SHP77 (cell line): ENCODE results near the gene ZMAT3.

Experiments
- DNase-seq, 2 experiments: peaks; one replicate each; lab custom pipeline; 2025; lab: John Stamatoyannopoulos, UW

ZMAT3 gene

GRCh38 chr3:179021119-179021903 lies 50.3 kb downstream of the ZMAT3 start:
- no peak for DNase-seq

DNA sequence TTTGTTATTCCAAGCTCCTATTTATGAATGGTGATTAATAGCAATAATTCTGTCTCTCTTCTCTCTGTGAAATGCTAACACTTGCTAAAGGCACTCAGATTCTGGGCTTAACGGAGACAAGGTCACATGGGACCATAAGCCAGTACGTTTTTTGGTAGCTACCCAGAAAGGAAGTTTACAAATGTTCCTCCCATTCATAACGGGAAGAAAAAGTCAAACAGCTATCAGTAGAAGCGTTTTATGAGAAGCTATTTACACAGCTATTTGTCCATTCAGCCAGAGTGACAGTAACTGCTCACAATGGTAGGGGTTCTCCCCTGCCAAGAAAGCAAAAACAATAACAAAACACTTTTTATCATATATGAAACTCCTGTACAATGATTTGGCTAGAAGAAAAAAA lies 51.5 kb downstream of the ZMAT3 start:
- DNase-seq = no peak

DNA sequence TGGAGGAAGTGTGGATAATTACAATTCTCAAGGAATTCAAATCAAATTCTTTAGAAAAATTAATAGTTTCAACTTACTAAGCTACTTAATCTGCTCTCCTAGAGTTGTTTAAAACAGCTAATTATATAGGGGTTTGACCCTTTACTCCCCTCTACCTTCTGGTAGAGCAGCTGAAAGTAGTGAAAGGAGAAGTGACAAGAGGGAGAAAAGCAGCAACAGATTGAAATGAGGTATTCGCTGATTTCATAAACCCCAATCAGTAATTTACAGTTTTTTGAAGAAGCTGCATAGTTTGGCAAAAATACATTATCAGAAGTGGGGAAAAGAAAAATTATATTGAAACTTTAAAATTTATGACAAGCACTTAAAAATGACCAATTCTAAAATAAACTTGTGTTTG lies 52.8 kb downstream of the ZMAT3 start:
- DNase-seq = no peak

GRCh38 chr3:179016979-179017670 lies 54.5 kb downstream of the ZMAT3 start:
- no peak for DNase-seq

DNA sequence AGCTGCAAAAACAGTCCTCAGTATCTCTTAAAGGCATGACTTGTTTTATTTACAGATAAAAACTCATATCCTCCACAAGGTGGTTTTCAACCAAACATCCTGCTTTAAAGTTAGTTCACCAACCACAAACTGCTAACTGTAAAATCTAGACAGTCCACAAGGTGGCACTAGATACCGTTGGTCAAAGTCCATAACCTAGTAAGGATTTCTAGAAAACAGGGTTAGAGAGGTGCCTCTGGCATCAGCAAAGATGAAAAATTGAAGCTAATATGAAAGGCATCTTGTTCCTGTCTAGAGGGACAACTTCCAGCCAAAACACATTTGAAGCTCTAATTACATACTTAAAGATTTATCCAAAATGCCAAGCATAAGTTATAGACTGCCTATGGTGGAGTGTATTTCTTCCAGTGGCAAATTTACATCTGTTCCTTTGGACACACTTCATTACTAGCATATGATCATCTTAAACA lies 56.0 kb downstream of the ZMAT3 start:
- DNase-seq = peak; percentile 49 to 66

DNA sequence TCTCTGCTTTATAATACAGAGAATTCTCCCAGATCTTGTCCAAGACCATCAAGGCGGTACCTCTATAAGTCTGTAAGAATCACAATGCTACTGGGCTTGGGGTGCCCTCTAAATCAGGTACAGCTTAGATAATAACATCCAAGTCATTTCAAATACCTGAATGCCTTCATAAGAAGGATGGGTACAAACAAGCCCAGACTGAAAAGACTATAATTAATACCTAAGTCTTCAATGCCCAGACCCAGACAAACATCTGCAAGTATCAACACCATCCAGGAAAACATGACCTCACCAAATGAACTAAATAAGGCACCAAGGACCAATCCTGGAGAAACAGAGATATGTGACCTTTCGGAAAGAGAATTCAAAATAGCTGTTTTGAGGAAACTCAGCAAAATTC lies 65.9 kb downstream of the ZMAT3 start:
- DNase-seq = no peak

DNA sequence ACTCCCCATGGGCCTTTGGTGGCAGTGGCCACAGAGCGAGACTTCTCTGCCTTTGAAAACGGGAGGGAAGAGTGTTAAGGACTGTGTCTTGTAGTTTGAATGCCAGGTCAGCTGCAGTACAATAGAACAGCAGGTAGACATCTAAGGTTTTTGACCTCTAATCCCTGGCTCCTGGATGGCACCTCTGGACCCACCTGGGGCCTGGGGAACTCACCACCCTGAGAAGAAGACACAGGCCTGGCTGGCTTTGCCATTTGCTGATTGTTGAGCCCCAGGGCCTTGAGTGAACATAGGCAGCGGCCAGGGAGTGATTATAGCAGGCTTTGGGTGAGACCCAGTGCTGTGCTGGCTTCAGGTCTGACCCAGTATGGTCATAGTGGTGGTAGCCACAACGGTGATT lies 66.4 kb downstream of the ZMAT3 start:
- DNase-seq = no peak

GRCh38 chr3:179000659-179001058 lies 71.0 kb downstream of the ZMAT3 start:
- no peak for DNase-seq

- DNase-seq = no peak
These were observed 71.5 kb downstream of the ZMAT3 start for GRCh38 chr3:179000144-179000543.

DNA sequence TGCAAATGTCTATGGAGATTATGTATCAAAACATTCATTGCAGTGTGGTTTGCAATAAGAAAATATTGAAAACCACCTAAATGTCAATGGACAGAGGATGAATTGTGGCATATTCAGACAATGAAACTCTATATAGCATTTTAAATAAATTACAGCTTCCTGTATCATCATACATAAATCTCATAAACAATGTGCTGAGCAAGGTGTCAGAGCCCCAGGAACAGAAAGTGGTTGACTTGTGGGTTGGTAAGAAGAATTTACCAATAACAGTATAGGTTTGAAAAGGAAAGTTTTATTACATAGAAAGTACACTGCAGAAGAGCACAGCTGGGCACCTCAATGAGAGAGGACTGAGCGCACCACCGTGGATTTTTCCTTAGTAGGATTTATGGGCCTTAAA lies 75.2 kb downstream of the ZMAT3 start:
- no peak for DNase-seq

DNA sequence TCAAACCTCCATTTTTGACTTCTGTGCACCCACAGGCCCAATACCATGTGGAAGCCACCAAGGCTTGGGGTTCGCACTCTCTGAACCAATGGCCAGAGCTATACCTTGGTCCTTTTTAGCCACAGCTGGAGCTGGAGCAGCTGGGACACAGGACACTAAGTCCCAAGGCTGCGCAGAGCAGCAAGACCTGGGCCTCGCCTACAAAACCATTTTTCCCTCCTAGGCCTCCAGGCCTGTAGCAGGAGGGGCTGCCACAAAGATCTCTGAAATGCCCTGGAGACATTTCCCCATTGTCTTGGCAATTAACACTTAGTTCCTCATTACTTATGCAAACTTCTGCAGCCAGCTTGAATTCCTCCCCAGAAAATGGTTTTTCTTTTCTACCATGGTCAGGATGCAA lies 81.3 kb downstream of the ZMAT3 start:
- no peak for DNase-seq

DNA sequence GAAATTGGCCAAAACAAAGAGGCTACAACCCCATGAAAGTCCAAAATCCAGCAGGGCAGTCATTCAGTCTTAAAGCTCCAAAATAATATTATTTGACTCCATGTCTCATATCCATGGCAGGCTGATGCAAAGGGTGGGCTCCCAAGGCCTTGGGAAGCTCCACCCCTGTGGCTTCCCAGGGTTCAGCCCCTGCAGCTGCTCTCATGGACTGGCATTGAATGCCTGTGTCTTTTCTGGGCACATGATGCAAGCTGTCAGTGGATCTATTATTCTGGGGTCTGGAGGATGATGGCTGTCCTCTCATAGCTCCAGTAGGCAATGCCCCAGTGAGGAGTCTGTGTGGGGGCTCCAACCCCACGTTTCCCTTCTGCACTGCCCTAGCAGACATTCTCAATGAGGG lies 81.8 kb downstream of the ZMAT3 start:
- no peak for DNase-seq

GRCh38 chr3:178987745-178988144 lies 83.9 kb downstream of the ZMAT3 start:
- DNase-seq = no peak

- DNase-seq = no peak
These were observed 85.2 kb downstream of the ZMAT3 start for GRCh38 chr3:178986456-178986855.

- DNase-seq = no peak
These were observed 89.5 kb downstream of the ZMAT3 start for GRCh38 chr3:178982137-178982536.

DNA sequence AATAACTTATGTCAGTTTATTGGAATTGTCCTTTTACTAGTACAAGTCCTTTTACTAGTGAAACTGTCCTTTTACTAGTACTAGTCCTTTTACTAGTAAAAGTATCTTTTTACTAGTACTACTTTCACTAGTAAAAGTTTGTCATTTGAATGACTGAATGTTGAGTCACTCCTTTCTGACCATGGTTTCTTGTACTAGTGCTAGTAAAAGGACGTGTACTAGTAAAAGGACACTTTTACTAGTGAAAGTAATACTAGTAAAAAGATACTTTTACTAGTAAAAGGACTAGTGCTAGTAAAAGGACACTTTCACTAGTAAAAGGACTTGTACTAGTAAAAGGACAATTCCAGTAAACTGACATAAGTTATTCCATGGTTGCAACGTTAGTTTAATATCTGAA lies 96.3 kb downstream of the ZMAT3 start:
- DNase-seq = no peak

DNA sequence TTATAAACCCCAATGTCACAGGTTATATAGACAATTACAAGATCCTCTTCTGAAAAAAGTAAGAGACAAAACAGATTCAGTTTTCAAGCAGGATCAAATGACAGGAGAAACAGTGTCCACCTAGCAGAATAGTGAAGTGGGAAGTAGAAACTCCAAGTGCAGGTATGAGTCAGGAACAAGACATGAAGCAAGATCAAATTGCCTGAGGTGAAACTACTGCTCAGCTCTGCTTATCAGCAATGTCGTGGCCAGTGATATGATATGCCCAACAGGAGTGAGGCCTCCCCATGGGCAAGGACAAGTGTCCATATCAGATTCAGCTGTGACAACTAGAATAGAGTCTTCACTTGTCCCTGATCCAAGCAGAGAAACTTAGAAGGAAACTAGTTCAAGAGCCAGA lies 100.0 kb downstream of the ZMAT3 start:
- no peak for DNase-seq

- no peak for DNase-seq
These were observed 102.5 kb downstream of the ZMAT3 start for GRCh38 chr3:178969004-178969700.
